ENCODE results near the gene XKR3. TPM values are rescaled to one million over a fixed set of nuclear protein-coding genes. Genes with fewer than 3 reads are reported as not detected.
"Not testable (repeated sequence)": the region's sequence is repeated elsewhere in the genome, so short reads cannot be mapped to it uniquely, and the experiment has no call there.

XKR3 gene
- total RNA-seq (2014; rRNA removed; shearing (Covaris generic)), result not detected in 2 replicates

GRCh38 chr22:16824716-16825687, at the start of gene XKR3:
XKR3 (minus strand) TSS chr22:16825411; CDS start chr22:16808073, 17,338 bp downstream.
- peak; percentile 31 for DNase-seq (ENCODE audit: low read depth)

GRCh38 chr22:16869640-16870039, 44.4 kb upstream of the XKR3 start:
- DNase-seq (ENCODE audit: low read depth), result not testable (repeated sequence)

- DNase-seq (ENCODE audit: low read depth), result peak; percentile 73
Measured at GRCh38 chr22:16866167-16866566, 41.0 kb upstream of the XKR3 start.

- DNase-seq (ENCODE audit: low read depth), result not testable (repeated sequence)
Measured at GRCh38 chr22:16856851-16857250, 31.6 kb upstream of the XKR3 start.

- no peak for DNase-seq (ENCODE audit: low read depth)
Measured at GRCh38 chr22:16854631-16855030, 29.4 kb upstream of the XKR3 start.

GRCh38 chr22:16851268-16851996, 26.2 kb upstream of the XKR3 start:
- peak; percentile 55 for DNase-seq (ENCODE audit: low read depth)

- no peak for DNase-seq (ENCODE audit: low read depth)
Measured at GRCh38 chr22:16847271-16847670, 22.1 kb upstream of the XKR3 start.

- no peak for DNase-seq (ENCODE audit: low read depth)
Measured at GRCh38 chr22:16845881-16846280, 20.7 kb upstream of the XKR3 start.

GRCh38 chr22:16845465-16845864, 20.3 kb upstream of the XKR3 start:
- no peak for DNase-seq (ENCODE audit: low read depth)

- DNase-seq (ENCODE audit: low read depth), result no peak
Measured at GRCh38 chr22:16844529-16844928, 19.3 kb upstream of the XKR3 start.

- DNase-seq (ENCODE audit: low read depth), result no peak
Measured at GRCh38 chr22:16838073-16838472, 12.9 kb upstream of the XKR3 start.

GRCh38 chr22:16834971-16835370, 9.8 kb upstream of the XKR3 start:
- DNase-seq (ENCODE audit: low read depth), result no peak

- no peak for DNase-seq (ENCODE audit: low read depth)
Measured at GRCh38 chr22:16831257-16831656, 6.0 kb upstream of the XKR3 start.

- DNase-seq (ENCODE audit: low read depth), result no peak
Measured at GRCh38 chr22:16829985-16830384, 4.8 kb upstream of the XKR3 start.

- DNase-seq (ENCODE audit: low read depth), result no peak
Measured at GRCh38 chr22:16828876-16829275, 3.7 kb upstream of the XKR3 start.

- no peak for DNase-seq (ENCODE audit: low read depth)
Measured at GRCh38 chr22:16827506-16827905, 2.3 kb upstream of the XKR3 start.

GRCh38 chr22:16819249-16819648, 6.0 kb downstream of the XKR3 start:
- DNase-seq (ENCODE audit: low read depth), result no peak

GRCh38 chr22:16818538-16818937, 6.7 kb downstream of the XKR3 start:
- no peak for DNase-seq (ENCODE audit: low read depth)

- no peak for DNase-seq (ENCODE audit: low read depth)
Measured at GRCh38 chr22:16815073-16815472, 10.1 kb downstream of the XKR3 start.

- DNase-seq (ENCODE audit: low read depth), result no peak
Measured at GRCh38 chr22:16810188-16810802, 14.9 kb downstream of the XKR3 start.

GRCh38 chr22:16808744-16809143, 16.5 kb downstream of the XKR3 start:
- no peak for DNase-seq (ENCODE audit: low read depth)

- no peak for DNase-seq (ENCODE audit: low read depth)
Measured at GRCh38 chr22:16807109-16807508, 18.1 kb downstream of the XKR3 start.
